HUES64 (cell line): ENCODE measurements around the gene IGLON5.

Source experiments
- H3K27ac ChIP-seq: 2 replicates; pipeline ENCODE4 v1.7.0; 2013; ENCODE audit warnings: low read depth, low read length, inconsistent platforms
- H3K27me3 ChIP-seq: 2 replicates; pipeline ENCODE4 v1.6.1; 2013; ENCODE audit warnings: mild to moderate bottlenecking, low read length; ENCODE audit not compliant: insufficient read depth
- H3K36me3 ChIP-seq: 2 replicates; pipeline ENCODE4 v1.6.1; 2013; ENCODE audit warnings: mild to moderate bottlenecking, low read length; ENCODE audit not compliant: insufficient read depth
- H3K4me1 ChIP-seq: 2 replicates; pipeline ENCODE4 v1.6.1; 2013; ENCODE audit warnings: mild to moderate bottlenecking, low read length, moderate library complexity; ENCODE audit not compliant: insufficient read depth
- H3K4me3 ChIP-seq: 2 replicates; pipeline ENCODE4 v1.5.1; 2013; ENCODE audit warnings: mild to moderate bottlenecking, low read length, moderate library complexity
- H3K9ac ChIP-seq: 2 replicates; pipeline ENCODE4 v1.6.1; 2013; ENCODE audit warnings: mild to moderate bottlenecking, low read depth, low read length
- H3K9me3 ChIP-seq: 2 replicates; pipeline ENCODE4 v1.6.1; 2013; ENCODE audit warnings: low read depth, low read length; ENCODE audit not compliant: insufficient read depth
- WGBS: fragments of 150-250, 120-280 bp; methylation state at CpG from one replicate; pipeline ENCODE4 v1.1.7; 2013; ENCODE audit warnings: missing lambda C conversion rate; 5-methylcytosine and 5-hydroxymethylcytosine counted together

Gene IGLON5

DNA sequence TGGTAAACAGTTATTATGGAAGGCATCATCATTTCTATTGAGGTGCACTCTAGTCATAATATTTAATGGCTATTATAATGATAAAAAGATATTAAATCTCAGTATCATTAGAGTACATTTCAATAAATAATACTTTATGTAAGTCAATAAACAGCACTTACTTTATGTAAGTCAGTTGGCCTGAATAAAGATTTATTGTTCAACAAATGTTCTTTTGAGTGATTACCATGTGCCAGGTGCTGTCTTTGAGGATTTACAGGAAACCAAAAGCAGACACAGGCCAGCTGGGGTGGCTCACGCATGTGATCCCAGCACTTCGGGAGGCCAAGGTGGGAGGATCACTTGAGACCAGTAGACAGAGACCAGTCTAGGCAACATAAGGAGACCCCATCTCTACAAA lies 66.0 kb downstream of the IGLON5 start:
- no peaks in the 10 kb centered on the region for H3K36me3 ChIP-seq
- H3K27me3 ChIP-seq: no peaks in the 10 kb centered on the region
- H3K4me3 ChIP-seq: no peak overlapping the region
- H3K27ac ChIP-seq: no peak overlapping the region
- no peak overlapping the region for H3K9ac ChIP-seq
- peaks cover 7% of the 10 kb centered on the region for H3K9me3 ChIP-seq
- no peaks in the 10 kb centered on the region for H3K4me1 ChIP-seq
- 95% methylated on average over 2 of the region's 2 CpGs for WGBS

DNA sequence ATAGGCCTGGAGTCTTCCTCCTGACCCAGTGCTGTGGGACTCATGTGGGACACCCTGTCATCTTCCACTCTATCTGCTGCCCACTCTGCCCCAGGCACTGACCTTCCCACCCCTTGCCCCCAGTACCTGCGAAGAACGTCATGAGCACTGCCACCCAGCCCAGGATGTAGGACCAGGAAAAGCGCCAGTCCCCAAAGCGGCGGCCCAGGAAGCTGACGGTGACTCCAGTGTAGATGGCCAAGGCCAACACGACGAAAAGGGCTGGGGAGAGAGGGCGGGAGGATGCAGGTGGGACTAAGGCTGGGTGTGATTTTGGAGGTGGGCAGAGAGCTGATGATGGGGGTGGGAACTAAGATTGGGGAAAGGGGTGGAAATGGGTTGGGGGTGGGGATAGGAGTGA lies 68.9 kb downstream of the IGLON5 start:
- Histone ChIP-seq H3K27me3 (no peaks in the 10 kb centered on the region), H3K27ac (no peak overlapping the region), H3K36me3 (no peaks in the 10 kb centered on the region), H3K9me3 (peaks cover 7% of the 10 kb centered on the region), H3K9ac (no peak overlapping the region), H3K4me3 (no peak overlapping the region), H3K4me1 (no peaks in the 10 kb centered on the region)
- 90% methylated on average over 9 of the region's 9 CpGs for WGBS
